GM13977 (cell line): ENCODE results near the gene TOPBP1.
A peak's percentile ranks its signal among the peaks of the same experiment; 100 is the strongest.

Source experiments
- DNase-seq: peaks from one replicate; pipeline ENCODE4 v3.0.0; 2012; ENCODE audit warnings: low spot score
- CTCF ChIP-seq: IDR thresholded peaks from 2 replicates; pipeline ENCODE4 v1.5.1; 2012; ENCODE audit warnings: mild to moderate bottlenecking, control low read depth; ENCODE audit not compliant: insufficient read depth; ENCODE audit errors: extremely low read depth, missing control alignments
- in situ Hi-C: fragments of 300-500 bp; cut with MboI; formaldehyde crosslinking; loops from one replicate; pipeline ENCODE4 v1.12.0; 2022; ENCODE audit warnings: low sequenced_read_pairs, low pct_unique_long_range_greater_than_20kb, mixed read lengths, inconsistent platforms; ENCODE audit not compliant: unreplicated experiment

The TOPBP1 gene

GRCh38 chr3:133576169-133576568, 85.6 kb downstream of the TOPBP1 start:
- TF ChIP-seq CTCF = no peak
- no peak for DNase-seq
- in situ Hi-C loops = loop anchor here (10.0 kb wide), 1 partner anchor 101 kb away; no protein-coding TSS in a partner anchor

- in situ Hi-C loops = loop anchor here (10.0 kb wide), 1 partner anchor 100 kb away; no protein-coding TSS in a partner anchor
- no peak for TF ChIP-seq CTCF
- DNase-seq = no peak
Observed at GRCh38 chr3:133575086-133575485, 86.7 kb downstream of the TOPBP1 start.

GRCh38 chr3:133574260-133574881, 87.4 kb downstream of the TOPBP1 start:
- peak; percentile 19 for TF ChIP-seq CTCF
- peak; percentile 70 for DNase-seq
- in situ Hi-C loops = loop anchor here (10.0 kb wide), 1 partner anchor 100 kb away; no protein-coding TSS in a partner anchor

- in situ Hi-C loops = loop anchor here (10.0 kb wide), 1 partner anchor 99 kb away; no protein-coding TSS in a partner anchor
Observed at GRCh38 chr3:133573629-133574194, 88.0 kb downstream of the TOPBP1 start, which contains the start of gene CDV3. CDV3 (plus strand) TSS chr3:133573686; CDS start chr3:133574045, 359 bp downstream.

GRCh38 chr3:133573054-133573628, 88.6 kb downstream of the TOPBP1 start:
- TF ChIP-seq CTCF = no peak
- DNase-seq = peak; percentile 93
- in situ Hi-C loops = loop anchor here (10.0 kb wide), 1 partner anchor 98 kb away; no protein-coding TSS in a partner anchor

More at GRCh38 chr3:133573629-133574194, 88.0 kb downstream of the TOPBP1 start, which contains the start of gene CDV3:
- peak; percentile 62 for DNase-seq
- TF ChIP-seq CTCF = no peak

GRCh38 chr3:133572158-133573053, 89.3 kb downstream of the TOPBP1 start:
- no peak for TF ChIP-seq CTCF
- DNase-seq = peak; percentile 47
- in situ Hi-C loops = loop anchor here (10.0 kb wide), 1 partner anchor 98 kb away; no protein-coding TSS in a partner anchor
